ENCODE measurements around the gene TRMT10A.

Gene TRMT10A

GRCh38 chr4:99563310-99564186, at the start of gene TRMT10A:
Gene TRMT10A (minus strand): TSS chr4:99564039. CDS start chr4:99559338, 4,701 bp downstream.
- peak; percentile 87 to 89 for DNase-seq (ENCODE audit: extremely low read depth in 1 of 2, low read depth in 1 of 2)

DNA sequence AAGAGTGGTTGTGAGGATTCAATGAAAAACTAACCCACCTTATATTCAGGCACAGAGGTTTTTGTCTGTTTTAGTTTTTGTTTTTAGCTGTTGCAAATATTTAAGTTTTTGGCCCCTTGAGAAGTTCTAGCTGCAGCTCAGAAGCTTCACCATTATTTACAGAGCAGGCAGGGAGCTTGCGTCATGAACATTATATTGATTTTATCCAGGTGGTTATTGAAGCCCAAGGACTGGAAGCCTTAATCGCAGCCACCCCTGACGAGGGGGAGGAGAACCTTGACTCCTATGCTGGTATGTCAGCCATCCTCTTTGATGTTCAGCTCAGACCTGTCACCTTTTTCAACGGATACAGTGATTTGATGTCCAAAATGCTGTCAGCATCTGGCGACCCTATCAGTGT, 48.9 kb upstream of the TRMT10A start:
- DNase-seq (ENCODE audit: extremely low read depth in 1 of 2, low read depth in 1 of 2), result no peak

DNA sequence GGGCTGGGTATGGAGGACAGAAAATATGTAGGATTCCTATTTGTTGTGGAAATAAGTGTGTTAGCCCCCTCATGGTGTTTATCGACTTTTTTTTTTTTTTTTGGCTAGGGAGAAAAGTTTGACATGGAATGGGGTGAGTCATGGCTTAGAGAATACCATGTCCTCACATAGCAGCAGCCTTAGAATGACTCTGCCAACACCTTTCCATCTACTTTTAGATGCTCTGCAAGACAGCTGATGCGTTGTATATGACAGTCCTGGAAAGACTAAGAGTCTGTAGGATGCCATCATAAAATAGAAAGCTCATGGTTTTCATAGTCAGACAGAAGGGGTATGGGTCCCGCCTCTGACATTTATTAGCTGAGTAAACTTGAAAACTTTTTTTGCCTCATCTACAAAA, 48.4 kb upstream of the TRMT10A start:
- DNase-seq (ENCODE audit: extremely low read depth in 1 of 2, low read depth in 1 of 2), result no peak

DNA sequence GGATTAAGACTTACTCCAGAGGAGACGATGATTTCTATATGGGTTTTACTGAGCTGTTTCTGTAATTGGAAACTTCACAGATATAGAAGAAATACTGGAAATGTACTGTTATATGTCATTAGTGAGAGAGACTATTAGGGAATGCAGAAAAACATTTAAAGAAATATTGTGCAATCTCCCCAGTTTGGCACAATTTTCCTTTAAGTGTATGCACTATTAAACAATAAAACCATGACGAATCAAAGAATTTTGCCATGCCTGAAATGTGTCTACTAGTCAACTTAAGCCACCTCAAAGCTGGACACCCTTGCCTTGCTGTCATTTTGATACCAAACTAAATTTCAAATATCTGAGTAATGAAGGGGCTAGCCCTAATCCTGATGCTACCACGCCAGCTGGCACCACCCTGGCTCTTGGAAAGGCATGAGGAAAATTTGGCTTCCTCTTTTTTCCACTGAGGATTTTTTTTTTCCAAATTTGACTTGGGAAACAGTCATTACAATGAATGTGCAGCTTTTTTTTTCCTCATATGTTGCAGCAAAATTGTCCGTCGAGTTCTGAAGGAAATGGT, 46.9 kb upstream of the TRMT10A start:
- no peak for DNase-seq (ENCODE audit: extremely low read depth in 1 of 2, low read depth in 1 of 2)

GRCh38 chr4:99608417-99608816, 44.6 kb upstream of the TRMT10A start:
- DNase-seq (ENCODE audit: extremely low read depth in 1 of 2, low read depth in 1 of 2), result no peak

GRCh38 chr4:99606716-99607115, 42.9 kb upstream of the TRMT10A start:
- no peak for DNase-seq (ENCODE audit: extremely low read depth in 1 of 2, low read depth in 1 of 2)

GRCh38 chr4:99594818-99595217, 31.0 kb upstream of the TRMT10A start:
- DNase-seq (ENCODE audit: extremely low read depth in 1 of 2, low read depth in 1 of 2), result no peak

GRCh38 chr4:99593781-99594641, 30.2 kb upstream of the TRMT10A start:
- DNase-seq (ENCODE audit: extremely low read depth in 1 of 2, low read depth in 1 of 2), result no peak

GRCh38 chr4:99591757-99592156, 27.9 kb upstream of the TRMT10A start:
- DNase-seq (ENCODE audit: extremely low read depth in 1 of 2, low read depth in 1 of 2), result no peak

GRCh38 chr4:99587803-99588202, 24.0 kb upstream of the TRMT10A start:
- no peak for DNase-seq (ENCODE audit: extremely low read depth in 1 of 2, low read depth in 1 of 2)

DNA sequence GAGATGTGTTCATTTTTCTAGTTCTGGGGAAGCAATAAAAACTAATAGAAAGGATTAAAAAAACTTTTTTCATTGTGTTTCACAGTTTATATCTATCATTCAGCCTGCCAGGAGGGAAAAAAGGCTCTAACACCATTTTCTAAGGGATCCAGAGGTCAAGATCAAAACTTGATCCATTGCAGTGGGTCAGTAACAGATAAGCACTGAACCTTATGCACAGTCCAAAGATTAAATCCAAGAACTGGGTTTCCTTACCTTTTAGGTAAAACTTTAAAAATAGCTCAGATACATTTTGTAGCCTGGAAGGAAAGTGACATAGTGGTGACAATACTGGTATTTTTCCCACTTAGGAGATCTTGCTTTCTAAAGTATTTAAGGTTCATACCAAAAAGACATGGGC, 23.5 kb upstream of the TRMT10A start:
- no peak for DNase-seq (ENCODE audit: extremely low read depth in 1 of 2, low read depth in 1 of 2)

DNA sequence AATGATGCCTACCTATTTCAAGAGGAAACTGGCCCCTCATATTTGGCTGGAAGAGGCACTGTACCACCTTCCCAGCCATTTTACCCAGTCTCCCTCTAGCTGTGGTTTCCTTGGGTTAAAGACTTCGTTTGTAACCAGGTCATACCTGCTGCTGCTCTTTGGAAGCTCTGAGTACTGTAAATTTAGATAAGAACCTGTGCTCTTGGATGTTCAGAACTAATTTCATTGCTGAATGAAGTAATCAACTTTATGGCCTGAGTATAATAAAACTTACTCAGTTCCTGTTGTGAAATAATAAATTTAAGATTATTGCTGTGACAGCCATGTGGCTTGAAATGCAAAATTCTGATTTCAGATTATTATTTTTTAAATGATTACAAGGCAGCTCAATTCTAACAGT, 23.0 kb upstream of the TRMT10A start:
- no peak for DNase-seq (ENCODE audit: extremely low read depth in 1 of 2, low read depth in 1 of 2)

GRCh38 chr4:99586322-99586721, 22.5 kb upstream of the TRMT10A start:
- no peak for DNase-seq (ENCODE audit: extremely low read depth in 1 of 2, low read depth in 1 of 2)

GRCh38 chr4:99585516-99585915, 21.7 kb upstream of the TRMT10A start:
- no peak for DNase-seq (ENCODE audit: extremely low read depth in 1 of 2, low read depth in 1 of 2)

GRCh38 chr4:99578714-99579113, 14.9 kb upstream of the TRMT10A start:
- DNase-seq (ENCODE audit: extremely low read depth in 1 of 2, low read depth in 1 of 2), result no peak

DNA sequence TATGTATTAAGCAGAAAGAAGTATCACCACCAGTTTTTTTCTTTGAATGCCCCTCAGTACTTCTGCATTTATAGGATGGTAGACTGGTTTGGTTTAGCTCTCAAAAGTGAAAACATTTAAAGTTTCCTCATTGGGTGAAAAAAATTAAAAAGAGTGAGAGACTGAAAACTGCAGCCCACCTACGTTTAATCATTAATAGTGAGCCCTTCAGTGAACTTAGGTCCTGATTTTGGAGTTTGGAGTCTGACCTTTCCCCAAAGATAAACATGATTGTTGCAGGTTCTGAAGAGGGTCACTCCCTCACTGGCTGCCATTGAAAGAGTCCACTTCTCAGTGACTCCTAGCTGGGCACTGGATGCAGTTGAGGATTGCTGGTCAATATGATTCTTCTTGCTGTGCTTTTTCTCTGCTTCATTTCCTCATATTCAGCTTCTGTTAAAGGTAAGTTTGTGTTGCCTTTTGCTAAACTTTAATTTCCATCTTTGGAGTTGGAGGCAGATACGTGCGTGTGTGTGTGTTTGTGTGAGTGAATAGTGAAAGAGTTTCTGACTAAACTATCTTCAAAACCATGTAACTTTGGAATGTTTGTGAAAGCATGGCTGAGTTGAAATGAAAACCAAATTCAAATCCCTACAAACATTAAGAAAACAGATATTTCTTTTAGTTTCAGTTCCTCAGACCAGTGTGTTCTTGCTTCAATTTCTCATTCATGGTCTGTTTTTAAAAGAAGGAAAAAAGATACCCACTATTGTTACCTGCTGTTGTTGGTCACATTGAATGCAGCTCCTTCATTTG, 10.9 kb upstream of the TRMT10A start, which contains the start of gene MTTP:
Gene MTTP (plus strand): TSS at position 295 of the 795 bp plus-strand sequence. CDS start 86 bp downstream, at position 381.
- no peak for DNase-seq (ENCODE audit: extremely low read depth in 1 of 2, low read depth in 1 of 2)

GRCh38 chr4:99573735-99574368, 10.0 kb upstream of the TRMT10A start:
- DNase-seq (ENCODE audit: extremely low read depth in 1 of 2, low read depth in 1 of 2), result no peak

DNA sequence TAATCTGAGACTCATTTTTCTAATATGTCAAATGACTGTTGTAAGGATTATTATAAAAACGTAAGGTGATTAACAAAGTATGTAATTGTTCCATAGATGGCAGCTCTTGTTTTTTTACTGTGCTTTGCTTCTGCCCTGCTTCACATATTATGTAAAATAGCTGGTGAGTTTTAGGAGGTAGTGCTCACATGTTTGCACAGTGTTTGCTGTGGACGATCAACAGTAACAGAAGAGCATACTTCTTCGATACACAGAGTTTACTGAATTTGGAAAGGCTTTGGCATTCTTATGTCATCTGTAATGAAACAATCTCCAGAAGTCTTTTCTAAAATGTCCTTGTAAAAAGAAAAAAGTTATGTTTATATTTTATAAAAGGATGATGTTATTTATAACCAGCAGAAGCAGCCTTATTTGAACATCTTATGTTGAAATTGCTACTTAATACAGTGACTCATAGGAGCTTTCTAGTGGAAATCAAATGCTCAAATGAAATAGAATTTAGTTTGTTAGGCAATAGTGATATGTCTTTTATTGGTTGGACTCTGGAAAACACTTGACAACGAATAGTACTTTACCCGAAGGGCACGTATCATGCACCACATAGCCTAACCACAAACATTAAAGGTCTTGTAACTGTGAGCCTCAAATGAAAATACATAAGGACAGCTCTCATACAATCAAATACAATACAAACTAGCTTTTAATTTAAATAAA, 8.8 kb upstream of the TRMT10A start:
- DNase-seq (ENCODE audit: extremely low read depth in 1 of 2, low read depth in 1 of 2), result no peak

DNA sequence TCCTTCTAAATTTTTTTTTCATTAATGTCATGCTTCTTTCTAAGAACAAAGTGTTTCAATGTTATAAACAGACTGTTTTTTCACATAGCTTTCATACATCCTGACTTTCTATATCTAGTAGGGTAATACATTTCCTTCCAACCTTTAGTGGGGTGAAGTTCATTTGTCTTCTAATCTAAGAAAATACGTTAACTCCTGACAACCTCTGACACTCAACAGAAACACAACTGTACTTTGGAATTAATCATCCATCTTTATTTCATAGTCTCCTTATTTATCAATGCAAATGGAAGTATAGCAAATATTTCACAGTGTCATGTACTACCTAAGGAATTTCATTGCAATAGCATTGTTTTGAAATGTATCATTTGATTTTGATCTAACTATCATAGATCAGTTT, 8.0 kb upstream of the TRMT10A start:
- no peak for DNase-seq (ENCODE audit: extremely low read depth in 1 of 2, low read depth in 1 of 2)
